ENCODE results near the gene ZFAND2A.

ZFAND2A gene

DNA sequence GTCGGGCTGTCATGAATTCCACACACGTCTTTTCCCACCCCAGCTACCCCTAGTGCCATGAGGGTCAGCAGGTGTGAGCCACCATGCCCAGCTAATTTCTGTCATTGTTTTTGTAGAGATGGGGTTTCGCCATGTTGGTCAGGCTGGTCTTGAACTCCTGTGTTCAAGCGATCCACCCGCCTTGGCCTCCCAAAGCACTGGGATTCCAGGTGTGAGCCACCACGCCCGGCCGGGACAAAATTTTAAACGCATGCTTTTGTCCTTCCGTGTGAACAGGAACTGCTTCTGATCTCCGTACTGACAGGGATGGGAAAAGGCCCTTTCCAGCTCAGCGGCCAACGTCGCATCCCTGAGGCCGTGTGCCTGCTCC lies 15.6 kb upstream of the ZFAND2A start:
- H3K4me1 ChIP-seq (ENCODE audit: insufficient read depth, low read length, poor library complexity, severe bottlenecking): peaks cover 7% of the 10 kb centered on the region
- TF ChIP-seq EZH2phosphoT487 (IDR thresholded peaks at IDR 0.05; ENCODE audit: borderline replicate concordance): no peak
- TF ChIP-seq CTCF (conservative IDR thresholded peaks at IDR 0.05; ENCODE audit: low read length): no peak
- H3K79me2 ChIP-seq (ENCODE audit: insufficient read depth, low read length): no peaks in the 10 kb centered on the region
- no peaks in the 10 kb centered on the region for H3K9me2 ChIP-seq (replicated peaks; ENCODE audit: low read depth, low read length)
- peak overlapping the region; percentile 61 for H3K4me2 ChIP-seq (ENCODE audit: low read depth, low read length, poor library complexity, severe bottlenecking)
- H2AFZ ChIP-seq (ENCODE audit: low read length): peak overlapping the region; percentile 90
- peak overlapping the region; percentile 41 for H3K4me3 ChIP-seq (ENCODE audit: low read length, poor library complexity, severe bottlenecking)
- no peaks in the 10 kb centered on the region for H4K20me1 ChIP-seq (ENCODE audit: insufficient read depth, low read length, poor library complexity, severe bottlenecking)
- H3K36me3 ChIP-seq (ENCODE audit: insufficient read depth, low read length): no peaks in the 10 kb centered on the region
- no peaks in the 10 kb centered on the region for H3K27me3 ChIP-seq (ENCODE audit: insufficient read depth, low read length, poor library complexity, severe bottlenecking)
- H3F3A ChIP-seq (ENCODE audit: low read depth): no peaks in the 10 kb centered on the region
- H3K9ac ChIP-seq (ENCODE audit: low read depth, low read length, poor library complexity, severe bottlenecking): peak overlapping the region; percentile 50
- no peaks in the 10 kb centered on the region for H3K9me3 ChIP-seq (ENCODE audit: insufficient read depth, low read depth, low read length)

DNA sequence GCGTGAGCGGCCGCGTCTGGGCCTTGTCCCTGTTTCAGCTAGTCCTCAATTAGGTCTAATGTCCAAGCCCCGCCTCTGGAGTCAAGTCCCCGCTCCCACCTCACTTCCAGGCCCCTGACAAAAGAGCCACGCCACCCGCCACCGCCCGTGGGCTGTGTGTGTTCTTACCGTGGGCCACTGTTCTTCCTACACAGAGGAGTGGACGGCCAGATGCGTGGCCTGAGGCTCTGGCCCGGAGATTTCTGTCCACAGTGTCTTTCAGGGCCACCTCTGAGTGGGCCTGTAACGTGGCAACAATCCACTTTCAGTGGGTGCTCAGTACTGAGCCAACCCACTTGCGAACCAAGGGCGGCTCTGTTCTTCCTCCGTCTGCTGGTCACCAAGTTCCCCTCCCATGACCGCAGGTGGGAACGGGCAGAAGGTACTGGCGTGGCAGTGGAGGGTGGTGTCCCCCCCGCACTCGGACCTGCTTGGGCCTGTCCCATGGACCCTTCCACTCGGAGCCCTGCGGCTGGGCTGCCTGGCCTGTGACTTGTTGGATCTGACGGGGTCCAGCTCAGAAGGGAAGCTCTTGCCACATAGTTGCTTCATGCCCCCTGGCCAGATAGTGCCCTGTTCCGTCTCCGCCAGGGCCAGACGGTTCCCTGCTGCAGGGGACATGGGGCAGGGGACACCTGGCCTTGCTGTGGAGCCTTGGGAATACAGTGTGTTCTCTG lies 15.0 kb upstream of the ZFAND2A start:
- H3K9me3 ChIP-seq (ENCODE audit: insufficient read depth, low read depth, low read length): no peaks in the 10 kb centered on the region
- no peaks in the 10 kb centered on the region for H4K20me1 ChIP-seq (ENCODE audit: insufficient read depth, low read length, poor library complexity, severe bottlenecking)
- H3K4me2 ChIP-seq (ENCODE audit: low read depth, low read length, poor library complexity, severe bottlenecking): no peak overlapping the region
- TF ChIP-seq CTCF (conservative IDR thresholded peaks at IDR 0.05; ENCODE audit: low read length) (no peak), EZH2phosphoT487 (IDR thresholded peaks at IDR 0.05; ENCODE audit: borderline replicate concordance) (no peak)
- no peaks in the 10 kb centered on the region for H3K36me3 ChIP-seq (ENCODE audit: insufficient read depth, low read length)
- H3K79me2 ChIP-seq (ENCODE audit: insufficient read depth, low read length): no peaks in the 10 kb centered on the region
- H2AFZ ChIP-seq (ENCODE audit: low read length): no peak overlapping the region
- H3F3A ChIP-seq (ENCODE audit: low read depth): no peaks in the 10 kb centered on the region
- H3K27me3 ChIP-seq (ENCODE audit: insufficient read depth, low read length, poor library complexity, severe bottlenecking): no peaks in the 10 kb centered on the region
- no peak overlapping the region for H3K4me3 ChIP-seq (ENCODE audit: low read length, poor library complexity, severe bottlenecking)
- no peaks in the 10 kb centered on the region for H3K9me2 ChIP-seq (replicated peaks; ENCODE audit: low read depth, low read length)
- H3K9ac ChIP-seq (ENCODE audit: low read depth, low read length, poor library complexity, severe bottlenecking): no peak overlapping the region
- H3K4me1 ChIP-seq (ENCODE audit: insufficient read depth, low read length, poor library complexity, severe bottlenecking): peaks cover 7% of the 10 kb centered on the region

- TF ChIP-seq CTCF (conservative IDR thresholded peaks at IDR 0.05; ENCODE audit: low read length): no peak
- TF ChIP-seq EZH2phosphoT487 (IDR thresholded peaks at IDR 0.05; ENCODE audit: borderline replicate concordance): no peak
Observed at GRCh38 chr7:1174002-1174401, 14.0 kb upstream of the ZFAND2A start.

More at GRCh38 chr7:1174002-1174401, 14.0 kb upstream of the ZFAND2A start:
- Histone ChIP-seq H4K20me1 (ENCODE audit: insufficient read depth, low read length, poor library complexity, severe bottlenecking) (no peaks in the 10 kb centered on the region), H2AFZ (ENCODE audit: low read length) (no peak overlapping the region), H3K36me3 (ENCODE audit: insufficient read depth, low read length) (no peaks in the 10 kb centered on the region), H3K27me3 (ENCODE audit: insufficient read depth, low read length, poor library complexity, severe bottlenecking) (no peaks in the 10 kb centered on the region), H3K9me3 (ENCODE audit: insufficient read depth, low read depth, low read length) (no peaks in the 10 kb centered on the region), H3K9ac (ENCODE audit: low read depth, low read length, poor library complexity, severe bottlenecking) (no peak overlapping the region), H3K79me2 (ENCODE audit: insufficient read depth, low read length) (peaks cover 4% of the 10 kb centered on the region; the same call in 1 of the 2 replicates), H3K4me1 (ENCODE audit: insufficient read depth, low read length, poor library complexity, severe bottlenecking) (peaks cover 7% of the 10 kb centered on the region), H3K4me3 (ENCODE audit: low read length, poor library complexity, severe bottlenecking) (no peak overlapping the region), H3F3A (ENCODE audit: low read depth) (no peaks in the 10 kb centered on the region), H3K4me2 (ENCODE audit: low read depth, low read length, poor library complexity, severe bottlenecking) (no peak overlapping the region), H3K9me2 (replicated peaks; ENCODE audit: low read depth, low read length) (no peaks in the 10 kb centered on the region)

Measured in Loucy (cell line).